Chondrocyte (in vitro differentiated cells): ENCODE results near the gene CAB39. TPM values are rescaled to one million over a fixed set of nuclear protein-coding genes. Genes with fewer than 3 reads are reported as not detected.

ENCODE experiments used
- DNase-seq: peaks from one replicate; pipeline ENCODE4 v3.0.0; 2021; ENCODE audit warnings: mixed read lengths, low spot score
- H3K27ac Mint-ChIP-seq: one replicate; pipeline ENCODE4 v1.8.0; 2021; ENCODE audit warnings: mild to moderate bottlenecking, moderate library complexity, mixed read lengths; ENCODE audit not compliant: unreplicated experiment
- H3K27me3 Mint-ChIP-seq: 2 replicates; pipeline ENCODE4 v1.8.0; 2021; ENCODE audit warnings: low read depth, mixed read lengths
- H3K36me3 Mint-ChIP-seq: 2 replicates; pipeline ENCODE4 v1.8.0; 2021; ENCODE audit warnings: low read depth, mixed read lengths
- H3K4me1 Mint-ChIP-seq: 2 replicates; pipeline ENCODE4 v1.8.0; 2021; ENCODE audit warnings: low read depth, mild to moderate bottlenecking, mixed read lengths
- H3K4me3 Mint-ChIP-seq: one replicate; pipeline ENCODE4 v1.8.0; 2021; ENCODE audit warnings: mild to moderate bottlenecking, moderate library complexity, mixed read lengths; ENCODE audit not compliant: unreplicated experiment
- H3K9me3 Mint-ChIP-seq: 2 replicates; pipeline ENCODE4 v1.8.0; 2021; ENCODE audit warnings: low read depth, mixed read lengths
- CTCF ChIP-seq: fragments of 200-600 bp; sonication (generic); IDR thresholded peaks from 2 replicates; pipeline ENCODE4 v1.5.0; 2021; ENCODE audit warnings: antibody characterized with exemption, mild to moderate bottlenecking, moderate library complexity
- total RNA-seq: library from RNA; stranded (reverse); gene quantifications from 3 replicates; pipeline ENCODE4 v1.2.1, GENCODE V29; 2021

The CAB39 gene
- total RNA-seq, 1 donor from 2014 or later, result 33.4 TPM

- no peak for TF ChIP-seq CTCF
- Mint-ChIP-seq H3K4me1 (no peaks in the 10 kb centered on the region), H3K27ac (no peak overlapping the region), H3K36me3 (peaks cover 8% of the 10 kb centered on the region), H3K4me3 (no peak overlapping the region), H3K9me3 (no peaks in the 10 kb centered on the region), H3K27me3 (no peaks in the 10 kb centered on the region)
- DNase-seq, result no peak
Observed at GRCh38 chr2:230807729-230808128, 95.1 kb downstream of the CAB39 start.

DNA sequence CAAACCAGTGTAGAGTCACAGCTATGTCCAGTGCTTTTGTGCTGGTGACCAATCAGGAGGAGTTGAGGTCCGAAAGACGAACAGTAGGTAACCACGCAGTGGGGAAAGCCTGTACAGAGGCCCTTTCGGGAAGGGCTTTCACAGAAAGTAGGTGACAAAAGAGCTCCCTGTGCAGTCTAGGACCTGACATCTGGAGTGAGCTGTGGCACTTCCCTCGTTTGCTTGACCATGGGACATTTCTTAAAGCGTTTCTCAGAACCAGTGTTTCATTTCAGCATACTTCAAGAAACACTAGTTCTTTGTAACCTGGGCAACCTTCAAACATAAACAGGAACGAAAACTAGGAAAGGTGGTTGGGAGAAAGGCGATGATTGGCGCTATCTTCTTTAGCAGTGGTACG, 96.4 kb downstream of the CAB39 start:
- Mint-ChIP-seq H3K4me1 (no peaks in the 10 kb centered on the region), H3K27me3 (no peaks in the 10 kb centered on the region), H3K9me3 (no peaks in the 10 kb centered on the region), H3K27ac (peak overlapping the region; percentile 29), H3K4me3 (no peak overlapping the region), H3K36me3 (peaks cover 3% of the 10 kb centered on the region)
- DNase-seq, result no peak
- no peak for TF ChIP-seq CTCF

DNA sequence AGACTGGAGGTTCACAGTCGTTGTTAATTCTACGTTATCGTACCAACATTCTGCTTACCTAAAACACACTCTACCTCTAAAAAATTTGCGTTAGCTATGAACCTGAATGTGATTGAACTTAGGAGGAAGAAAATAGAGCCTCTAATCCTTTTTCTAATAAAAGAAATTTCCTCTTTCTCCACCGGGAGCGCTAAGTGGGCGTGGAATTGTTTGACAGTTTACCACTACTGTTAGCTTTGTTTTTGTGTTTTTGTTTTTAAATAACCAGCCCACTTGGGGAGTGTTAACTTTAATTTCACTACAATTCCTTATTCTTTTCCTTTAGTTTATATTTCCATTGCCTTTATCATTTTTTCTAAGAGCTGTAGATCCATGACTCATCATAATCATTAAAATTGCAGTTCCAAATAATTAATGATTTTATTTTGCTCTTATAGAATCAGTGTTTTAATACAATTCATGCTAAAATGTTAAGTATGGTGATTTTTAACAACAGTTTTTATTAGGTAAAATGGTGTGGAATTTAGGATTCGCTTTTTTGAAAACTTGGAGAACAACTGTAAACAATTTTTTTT, 97.1 kb downstream of the CAB39 start:
- Mint-ChIP-seq H3K4me3 (no peak overlapping the region), H3K9me3 (no peaks in the 10 kb centered on the region), H3K27me3 (no peaks in the 10 kb centered on the region), H3K36me3 (peaks cover 3% of the 10 kb centered on the region), H3K4me1 (no peaks in the 10 kb centered on the region), H3K27ac (no peak overlapping the region)
- peak; percentile 60 for TF ChIP-seq CTCF
- DNase-seq, result no peak

GRCh38 chr2:230811508-230811907, 98.9 kb downstream of the CAB39 start:
- no peak for TF ChIP-seq CTCF
- Mint-ChIP-seq H3K4me3 (no peak overlapping the region), H3K27me3 (no peaks in the 10 kb centered on the region), H3K36me3 (peaks cover 3% of the 10 kb centered on the region), H3K9me3 (no peaks in the 10 kb centered on the region), H3K4me1 (no peaks in the 10 kb centered on the region), H3K27ac (no peak overlapping the region)
- DNase-seq, result no peak

DNA sequence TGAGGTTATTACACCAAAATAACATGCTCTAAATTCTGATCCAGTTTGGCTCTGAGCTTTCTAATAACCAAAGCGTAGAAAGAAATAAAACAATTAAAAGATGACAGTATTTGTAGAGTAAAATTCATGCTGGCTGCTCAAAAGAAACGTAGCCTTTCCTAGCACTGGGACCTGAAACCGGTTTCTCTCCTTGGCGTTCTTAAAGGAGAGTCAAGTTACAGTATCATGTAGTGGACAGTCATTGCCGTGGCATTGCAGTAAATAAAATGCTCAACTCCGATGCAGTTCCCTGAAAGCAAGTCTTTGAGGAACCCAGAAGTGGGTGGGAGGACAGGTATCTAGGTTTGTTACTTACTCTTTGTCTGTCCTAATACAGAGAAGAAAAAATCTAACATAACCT, 99.4 kb downstream of the CAB39 start:
- Mint-ChIP-seq H3K4me1 (no peaks in the 10 kb centered on the region), H3K27me3 (no peaks in the 10 kb centered on the region), H3K9me3 (no peaks in the 10 kb centered on the region), H3K27ac (no peak overlapping the region), H3K36me3 (peaks cover 5% of the 10 kb centered on the region), H3K4me3 (no peak overlapping the region)
- DNase-seq, result no peak
- TF ChIP-seq CTCF, result no peak
